GM12878 (cell line): ENCODE results near the gene CCDC80. TPM values are rescaled to one million over a fixed set of nuclear protein-coding genes. Genes with fewer than 3 reads are reported as not detected.

Experiments
- ATAC-seq: fragments of 200-7000 bp; cut with Tn5 transposase; 3 replicates; pipeline ENCODE4 v1.9.1; 2020; ENCODE audit warnings: mild to moderate bottlenecking, moderate library complexity
- BruUV-seq: library from RNA; stranded (reverse); fragments of 400-500 nt; replicated peaks from 2 replicates; lab custom pipeline; 2021; lab: Mats Ljungman, UMichigan
- CTCF ChIA-PET: fragments of 300-600 bp; sonication (Branson Sonifier 250); formaldehyde crosslinking; extraction: SDS; loops from one replicate; lab custom pipeline; 2021; ENCODE audit warnings: inconsistent platforms; lab: Yijun Ruan, JAX
- POLR2A ChIA-PET: fragments of 350-600 bp; formaldehyde crosslinking; extraction: SDS; loops from one replicate; lab custom pipeline; 2021; ENCODE audit warnings: inconsistent platforms; lab: Charles Lee
- RAD21 ChIA-PET: fragments of 300-600 bp; sonication (Branson Sonifier 250); formaldehyde crosslinking; loops from one replicate; lab custom pipeline; 2023; ENCODE audit warnings: antibody characterized with exemption; ENCODE audit not compliant: unreplicated experiment; lab: Charles Lee
- SMC1A ChIA-PET: fragments of 300-600 bp; sonication (Branson Sonifier 250); formaldehyde crosslinking; loops from one replicate; lab custom pipeline; 2023; ENCODE audit not compliant: unreplicated experiment, uncharacterized antibody; lab: Charles Lee
- DNase-seq: peaks from one replicate; pipeline ENCODE4 v3.0.0-alpha.2; 2011; ENCODE audit warnings: low read depth, low spot score
- FAIRE-seq: peaks from 3 replicates; lab custom pipeline; 2011; peaks lifted over from hg19 to GRCh38; lab: Jason Lieb, UNC
- H2AFZ ChIP-seq: 2 replicates; pipeline ENCODE4 v1.6.0; 2011; ENCODE audit warnings: low read depth, low read length, control low read depth; ENCODE audit not compliant: control insufficient read depth
- H3K27ac ChIP-seq: 2 replicates; pipeline ENCODE4 v1.5.1; 2011; ENCODE audit warnings: control low read depth; ENCODE audit not compliant: control insufficient read depth, insufficient read depth
- H3K27me3 ChIP-seq, 2 experiments: replicated peaks in 1 of 2; 2 replicates each; pipeline versions ENCODE4 v1.6.0 to v1.6.1; 2011; ENCODE audit warnings: low read length in 1 of 2; ENCODE audit not compliant: control insufficient read depth in 2 of 2, insufficient read depth in 2 of 2
- H3K36me3 ChIP-seq, 2 experiments: 2 replicates each; pipeline ENCODE4 v1.5.1; 2011; ENCODE audit warnings: low read length in 1 of 2; ENCODE audit not compliant: control insufficient read depth in 2 of 2, insufficient read depth in 2 of 2
- H3K4me1 ChIP-seq: 2 replicates; pipeline ENCODE4 v1.6.1; 2011; ENCODE audit warnings: mild to moderate bottlenecking, low read length, moderate library complexity, mixed read lengths; ENCODE audit not compliant: control insufficient read depth, insufficient read depth
- H3K4me2 ChIP-seq: 2 replicates; pipeline ENCODE4 v1.6.0; 2011; ENCODE audit warnings: control low read depth; ENCODE audit not compliant: control insufficient read depth, insufficient read depth
- H3K4me3 ChIP-seq: fragments of 200-600 bp; sonication (generic); 2 replicates; pipeline ENCODE4 v1.5.1; 2016
- H3K79me2 ChIP-seq: 2 replicates; pipeline ENCODE4 v1.6.0; 2011; ENCODE audit warnings: low read length; ENCODE audit not compliant: control insufficient read depth, insufficient read depth
- H3K9ac ChIP-seq: 2 replicates; pipeline ENCODE4 v1.8.0; 2011; ENCODE audit warnings: low read length, control low read depth, mixed read lengths; ENCODE audit not compliant: control insufficient read depth, insufficient read depth
- H3K9me3 ChIP-seq: replicated peaks from 3 replicates; pipeline ENCODE4 v1.5.1; 2011; ENCODE audit warnings: mild to moderate bottlenecking, low read length; ENCODE audit not compliant: control insufficient read depth, insufficient read depth
- H4K20me1 ChIP-seq: 2 replicates; pipeline ENCODE4 v1.6.0; 2011; ENCODE audit not compliant: control insufficient read depth, insufficient read depth
- CHD1 ChIP-seq: IDR thresholded peaks from 2 replicates; pipeline ENCODE4 v1.6.1; 2012; ENCODE audit warnings: low read depth, low read length, improper control_type of control experiment
- LARP7 ChIP-seq: fragments of 450-650 bp; IDR thresholded peaks from 2 replicates; pipeline ENCODE4 v1.6.1; 2017; ENCODE audit warnings: mild to moderate bottlenecking
- MTA2 ChIP-seq: fragments of 450-650 bp; IDR thresholded peaks from 2 replicates; pipeline ENCODE4 v1.6.1; 2016; ENCODE audit warnings: low read depth, mild to moderate bottlenecking, moderate library complexity
- MYB ChIP-seq: fragments of 150-350 bp; IDR thresholded peaks from 2 replicates; pipeline ENCODE4 v1.6.1; 2014; ENCODE audit warnings: mild to moderate bottlenecking, low read depth, low read length, borderline replicate concordance
- PAX8 ChIP-seq: fragments of 450-650 bp; IDR thresholded peaks from 2 replicates; pipeline ENCODE4 v1.6.1; 2017; ENCODE audit warnings: mild to moderate bottlenecking, moderate library complexity
- RAD51 ChIP-seq: fragments of 450-650 bp; IDR thresholded peaks from 2 replicates; pipeline ENCODE4 v1.6.1; 2016; ENCODE audit warnings: moderate library complexity, mild to moderate bottlenecking, inconsistent platforms
- SP1 ChIP-seq: IDR thresholded peaks from one replicate; pipeline ENCODE4 v1.6.1; 2011; ENCODE audit warnings: low read depth, low read length
- SREBF2 ChIP-seq: IDR thresholded peaks from 2 replicates; pipeline ENCODE4 v1.6.1; 2012; ENCODE audit warnings: mild to moderate bottlenecking, low read length
- TCF12 ChIP-seq: IDR thresholded peaks from 2 replicates; pipeline ENCODE4 v1.6.1; 2011; ENCODE audit warnings: low read depth, mild to moderate bottlenecking, low read length
- WGBS: methylation state at CpG from one replicate; pipeline ENCODE4 v1.1.6; 2016; ENCODE audit warnings: low lambda C conversion rate; ENCODE audit not compliant: insufficient replicate concordance, insufficient coverage; ENCODE audit errors: missing lambda C conversion rate; 5-methylcytosine and 5-hydroxymethylcytosine counted together
- in situ Hi-C: fragments of 300-500 bp; cut with MboI; formaldehyde crosslinking; loops from 9 replicates; pipeline ENCODE4 v1.14.3; 2018; ENCODE audit warnings: mixed read lengths
- intact Hi-C: fragments of 100-400 bp; cut with micrococcal nuclease; formaldehyde crosslinking; loops from one replicate; pipeline ENCODE4 v1.14.2; 2022; ENCODE audit not compliant: unreplicated experiment
- polyA plus RNA-seq, 11 experiments: library from polyadenylated mRNA; depleted of rRNA in 4 of 11; unstranded in 6 of 11; stranded (reverse) in 5 of 11; fragments of >200 nt; fragmentation: Nextera tagmentation in 4 of 11; fragmentation: Illumina TruSeq in 1 of 11; extraction: Ambion mirVana in 4 of 11; extraction: Trizol in 1 of 11; gene quantifications; 1 replicate in 1 of 11; 2 replicates in 10 of 11; pipeline versions ENCODE4 v1.2.1 to v1.2.3, GENCODE V29; 2011 to 2016; ENCODE audit warnings: inconsistent platforms in 2 of 11, missing spikeins in 2 of 11, low read depth in 1 of 11
- total RNA-seq, 4 experiments: library from RNA; depleted of rRNA in 3 of 4; stranded (reverse); fragments of >200 nt in 3 of 4; fragmentation: Illumina TruSeq in 1 of 4; extraction: Trizol in 1 of 4; gene quantifications; 2 replicates each; pipeline versions ENCODE4 v1.2.1 to v1.2.3, GENCODE V29; 2013 to 2021
- TF ChIP-seq, protein P1 (sequence below): IDR thresholded peaks from 2 replicates; pipeline ENCODE4 v1.6.1; 2011; ENCODE audit warnings: borderline replicate concordance, low read depth, mild to moderate bottlenecking, moderate library complexity, low read length; ENCODE audit not compliant: insufficient read depth, poor library complexity, severe bottlenecking
- TF ChIP-seq, protein P2 (sequence below), 3 experiments: IDR thresholded peaks in 2 of 3; conservative IDR thresholded peaks in 1 of 3; 2 replicates each; pipeline ENCODE4 v1.5.1; 2011; ENCODE audit warnings: low read depth in 3 of 3, low read length in 3 of 3, mild to moderate bottlenecking in 3 of 3, control low read depth in 2 of 3, moderate library complexity in 2 of 3, inconsistent platforms in 1 of 3, mixed read lengths in 1 of 3; ENCODE audit not compliant: control insufficient read depth in 2 of 3, insufficient read depth in 1 of 3; ENCODE audit errors: extremely low read depth in 1 of 3
- TF ChIP-seq, protein P3 (sequence below): fragments of 150-350 bp; IDR thresholded peaks from 2 replicates; pipeline ENCODE4 v1.6.1; 2016; ENCODE audit warnings: low read depth, low read length
- TF ChIP-seq, protein P4 (sequence below): fragments of 450-650 bp; IDR thresholded peaks from 2 replicates; pipeline ENCODE4 v1.6.1; 2018; ENCODE audit warnings: borderline replicate concordance, mild to moderate bottlenecking; ENCODE audit not compliant: partially characterized antibody

The CCDC80 gene
- total and polyA plus RNA-seq, 10 of the 15 experiments (the other 5 are each of a cell fraction or from before 2014, with no cell fraction given), result 0.01 to 0.59 (median 0.21) TPM; not detected in 5

DNA sequence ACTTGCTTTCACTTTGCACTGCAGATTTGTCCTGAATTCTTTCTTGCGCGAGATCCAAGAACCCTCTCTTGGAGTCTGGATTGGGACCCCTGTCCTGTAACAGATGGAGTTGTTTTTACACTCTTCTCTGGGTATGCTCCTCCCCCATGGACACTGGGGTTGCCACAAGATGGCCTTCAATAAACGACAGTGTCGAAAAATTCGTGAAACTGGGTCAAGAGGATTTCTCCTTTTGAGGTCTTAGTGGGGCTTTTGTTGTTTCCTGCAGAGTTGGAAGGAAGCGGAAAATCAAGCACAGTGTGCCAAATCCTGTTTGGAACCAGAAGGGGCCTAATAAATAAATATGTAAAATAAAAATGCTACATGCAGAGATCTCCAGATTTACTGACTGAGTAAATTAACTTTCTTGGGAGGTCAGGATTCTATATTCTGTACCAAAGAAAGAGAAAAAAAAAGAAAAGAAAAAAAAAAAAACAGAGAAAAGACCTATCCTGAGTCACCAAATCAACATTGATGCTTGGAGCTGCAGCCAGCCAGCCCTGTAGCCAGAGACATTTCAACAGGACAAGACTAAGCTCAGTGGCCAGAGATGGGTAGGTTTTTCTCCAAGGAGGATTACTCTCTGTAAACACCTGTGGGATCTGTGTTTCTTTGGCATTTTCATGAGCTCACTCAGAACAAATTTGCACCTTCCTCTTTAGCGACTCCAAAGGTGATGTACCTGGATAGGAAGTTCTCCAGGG lies 24.8 kb downstream of the CCDC80 start:
- POLR2A ChIA-PET, result no interaction called here
- FAIRE-seq, result no peak
- CTCF ChIA-PET, result interaction anchor here (1.3 to 1.6 kb wide), 2 partner anchors 10 to 34 kb away, joined by 4 to 6 read pairs; no protein-coding TSS in a partner anchor
- H3K4me3 ChIP-seq, result no peak overlapping the region
- intact Hi-C loops (no loop called here), in situ Hi-C loops (no loop called here)
- no peak for ATAC-seq
- no TSS peak for BruUV-seq
- no peaks in the 10 kb centered on the region for H3K9me3 ChIP-seq
- WGBS, result 69% methylated on average over 7 of the region's 7 CpGs
- DNase-seq, result no peak
- TF ChIP-seq RAD51, result no peak
- TF ChIP-seq, protein P1, sequence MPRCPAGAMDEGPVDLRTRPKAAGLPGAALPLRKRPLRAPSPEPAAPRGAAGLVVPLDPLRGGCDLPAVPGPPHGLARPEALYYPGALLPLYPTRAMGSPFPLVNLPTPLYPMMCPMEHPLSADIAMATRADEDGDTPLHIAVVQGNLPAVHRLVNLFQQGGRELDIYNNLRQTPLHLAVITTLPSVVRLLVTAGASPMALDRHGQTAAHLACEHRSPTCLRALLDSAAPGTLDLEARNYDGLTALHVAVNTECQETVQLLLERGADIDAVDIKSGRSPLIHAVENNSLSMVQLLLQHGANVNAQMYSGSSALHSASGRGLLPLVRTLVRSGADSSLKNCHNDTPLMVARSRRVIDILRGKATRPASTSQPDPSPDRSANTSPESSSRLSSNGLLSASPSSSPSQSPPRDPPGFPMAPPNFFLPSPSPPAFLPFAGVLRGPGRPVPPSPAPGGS, result no peak
- TF ChIP-seq, protein P2, sequence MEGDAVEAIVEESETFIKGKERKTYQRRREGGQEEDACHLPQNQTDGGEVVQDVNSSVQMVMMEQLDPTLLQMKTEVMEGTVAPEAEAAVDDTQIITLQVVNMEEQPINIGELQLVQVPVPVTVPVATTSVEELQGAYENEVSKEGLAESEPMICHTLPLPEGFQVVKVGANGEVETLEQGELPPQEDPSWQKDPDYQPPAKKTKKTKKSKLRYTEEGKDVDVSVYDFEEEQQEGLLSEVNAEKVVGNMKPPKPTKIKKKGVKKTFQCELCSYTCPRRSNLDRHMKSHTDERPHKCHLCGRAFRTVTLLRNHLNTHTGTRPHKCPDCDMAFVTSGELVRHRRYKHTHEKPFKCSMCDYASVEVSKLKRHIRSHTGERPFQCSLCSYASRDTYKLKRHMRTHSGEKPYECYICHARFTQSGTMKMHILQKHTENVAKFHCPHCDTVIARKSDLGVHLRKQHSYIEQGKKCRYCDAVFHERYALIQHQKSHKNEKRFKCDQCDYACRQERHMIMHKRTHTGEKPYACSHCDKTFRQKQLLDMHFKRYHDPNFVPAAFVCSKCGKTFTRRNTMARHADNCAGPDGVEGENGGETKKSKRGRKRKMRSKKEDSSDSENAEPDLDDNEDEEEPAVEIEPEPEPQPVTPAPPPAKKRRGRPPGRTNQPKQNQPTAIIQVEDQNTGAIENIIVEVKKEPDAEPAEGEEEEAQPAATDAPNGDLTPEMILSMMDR (IDR thresholded peaks at IDR 0.05 in 2 of 3, conservative IDR thresholded peaks at IDR 0.05 in 1 of 3; ENCODE audit: control insufficient read depth in 2 of 3, extremely low read depth in 1 of 3, insufficient read depth in 1 of 3, low read depth in 3 of 3, low read length in 3 of 3), result no peak
- TF ChIP-seq MTA2, result no peak
- TF ChIP-seq TCF12, result no peak
- TF ChIP-seq LARP7, result no peak
- TF ChIP-seq, protein P3, sequence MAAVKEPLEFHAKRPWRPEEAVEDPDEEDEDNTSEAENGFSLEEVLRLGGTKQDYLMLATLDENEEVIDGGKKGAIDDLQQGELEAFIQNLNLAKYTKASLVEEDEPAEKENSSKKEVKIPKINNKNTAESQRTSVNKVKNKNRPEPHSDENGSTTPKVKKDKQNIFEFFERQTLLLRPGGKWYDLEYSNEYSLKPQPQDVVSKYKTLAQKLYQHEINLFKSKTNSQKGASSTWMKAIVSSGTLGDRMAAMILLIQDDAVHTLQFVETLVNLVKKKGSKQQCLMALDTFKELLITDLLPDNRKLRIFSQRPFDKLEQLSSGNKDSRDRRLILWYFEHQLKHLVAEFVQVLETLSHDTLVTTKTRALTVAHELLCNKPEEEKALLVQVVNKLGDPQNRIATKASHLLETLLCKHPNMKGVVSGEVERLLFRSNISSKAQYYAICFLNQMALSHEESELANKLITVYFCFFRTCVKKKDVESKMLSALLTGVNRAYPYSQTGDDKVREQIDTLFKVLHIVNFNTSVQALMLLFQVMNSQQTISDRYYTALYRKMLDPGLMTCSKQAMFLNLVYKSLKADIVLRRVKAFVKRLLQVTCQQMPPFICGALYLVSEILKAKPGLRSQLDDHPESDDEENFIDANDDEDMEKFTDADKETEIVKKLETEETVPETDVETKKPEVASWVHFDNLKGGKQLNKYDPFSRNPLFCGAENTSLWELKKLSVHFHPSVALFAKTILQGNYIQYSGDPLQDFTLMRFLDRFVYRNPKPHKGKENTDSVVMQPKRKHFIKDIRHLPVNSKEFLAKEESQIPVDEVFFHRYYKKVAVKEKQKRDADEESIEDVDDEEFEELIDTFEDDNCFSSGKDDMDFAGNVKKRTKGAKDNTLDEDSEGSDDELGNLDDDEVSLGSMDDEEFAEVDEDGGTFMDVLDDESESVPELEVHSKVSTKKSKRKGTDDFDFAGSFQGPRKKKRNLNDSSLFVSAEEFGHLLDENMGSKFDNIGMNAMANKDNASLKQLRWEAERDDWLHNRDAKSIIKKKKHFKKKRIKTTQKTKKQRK, result no peak
- no peak for TF ChIP-seq SP1
- TF ChIP-seq CHD1, result no peak
- TF ChIP-seq PAX8, result no peak
- TF ChIP-seq, protein P4, sequence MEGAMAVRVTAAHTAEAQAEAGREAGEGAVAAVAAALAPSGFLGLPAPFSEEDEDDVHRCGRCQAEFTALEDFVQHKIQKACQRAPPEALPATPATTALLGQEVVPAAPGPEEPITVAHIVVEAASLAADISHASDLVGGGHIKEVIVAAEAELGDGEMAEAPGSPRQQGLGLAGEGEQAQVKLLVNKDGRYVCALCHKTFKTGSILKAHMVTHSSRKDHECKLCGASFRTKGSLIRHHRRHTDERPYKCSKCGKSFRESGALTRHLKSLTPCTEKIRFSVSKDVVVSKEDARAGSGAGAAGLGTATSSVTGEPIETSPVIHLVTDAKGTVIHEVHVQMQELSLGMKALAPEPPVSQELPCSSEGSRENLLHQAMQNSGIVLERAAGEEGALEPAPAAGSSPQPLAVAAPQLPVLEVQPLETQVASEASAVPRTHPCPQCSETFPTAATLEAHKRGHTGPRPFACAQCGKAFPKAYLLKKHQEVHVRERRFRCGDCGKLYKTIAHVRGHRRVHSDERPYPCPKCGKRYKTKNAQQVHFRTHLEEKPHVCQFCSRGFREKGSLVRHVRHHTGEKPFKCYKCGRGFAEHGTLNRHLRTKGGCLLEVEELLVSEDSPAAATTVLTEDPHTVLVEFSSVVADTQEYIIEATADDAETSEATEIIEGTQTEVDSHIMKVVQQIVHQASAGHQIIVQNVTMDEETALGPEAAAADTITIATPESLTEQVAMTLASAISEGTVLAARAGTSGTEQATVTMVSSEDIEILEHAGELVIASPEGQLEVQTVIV, result no peak
- TF ChIP-seq SREBF2, result no peak
- TF ChIP-seq MYB, result no peak
- H3K27ac ChIP-seq, result no peak overlapping the region
- H3K4me1 ChIP-seq, result no peaks in the 10 kb centered on the region; the same call in 1 of the 2 replicates
- H2AFZ ChIP-seq, result no peak overlapping the region
- peaks cover 0 to 5% of the 10 kb centered on the region in 2 experiments; a peak in 3 of 4 replicates for H3K27me3 ChIP-seq
- SMC1A ChIA-PET, result interaction anchor here (0.8 kb wide), 1 partner anchor 34 kb away, joined by 3 read pairs; no protein-coding TSS in a partner anchor
- H3K79me2 ChIP-seq, result no peaks in the 10 kb centered on the region
- no peak overlapping the region for H3K9ac ChIP-seq
- no peaks in the 10 kb centered on the region for H3K36me3 ChIP-seq
- H4K20me1 ChIP-seq, result no peaks in the 10 kb centered on the region
- H3K4me2 ChIP-seq, result no peak overlapping the region
- RAD21 ChIA-PET, result no interaction called here
